OCI-LY7 (cell line): ENCODE data around the gene DNAH9. TPM values are rescaled to one million over a fixed set of nuclear protein-coding genes. Genes with fewer than 3 reads are reported as not detected.

Source experiments
- BruUV-seq: library from RNA; stranded (reverse); fragments of 400-500 nt; replicated peaks from 2 replicates; lab custom pipeline; 2021; lab: Mats Ljungman, UMichigan
- CTCF ChIA-PET: fragments of 300-600 bp; sonication (Branson Sonifier 250); formaldehyde crosslinking; loops from one replicate; lab custom pipeline; 2022; ENCODE audit warnings: antibody characterized with exemption; ENCODE audit not compliant: unreplicated experiment; lab: Charles Lee
- POLR2A ChIA-PET: fragments of 300-600 bp; sonication (Branson Sonifier 250); formaldehyde crosslinking; loops from one replicate; lab custom pipeline; 2022; ENCODE audit warnings: antibody characterized with exemption; lab: Charles Lee
- DNase-seq: peaks from one replicate; pipeline ENCODE4 v3.0.0-alpha.2; 2015; ENCODE audit warnings: low spot score
- H2AFZ ChIP-seq: fragments of 200-600 bp; sonication (generic), shearing (Covaris generic); 2 replicates; pipeline ENCODE4 v1.6.1; 2014; ENCODE audit warnings: mild to moderate bottlenecking, antibody characterized with exemption, low read length, moderate library complexity
- H3K27ac ChIP-seq: fragments of 200-600 bp; sonication (generic); 2 replicates; pipeline ENCODE4 v1.5.1; 2014; ENCODE audit warnings: mixed run types, low read depth, mild to moderate bottlenecking, moderate library complexity, low read length, inconsistent platforms; ENCODE audit not compliant: poor library complexity, severe bottlenecking
- H3K36me3 ChIP-seq: fragments of 200-600 bp; sonication (generic); 2 replicates; pipeline ENCODE4 v1.6.1; 2014; ENCODE audit warnings: mild to moderate bottlenecking, antibody characterized with exemption, low read length, moderate library complexity, mixed read lengths; ENCODE audit not compliant: insufficient read depth
- H3K4me1 ChIP-seq: fragments of 200-600 bp; sonication (generic); 2 replicates; pipeline ENCODE4 v1.5.1; 2014; ENCODE audit warnings: mild to moderate bottlenecking, low read length; ENCODE audit not compliant: insufficient read depth, poor library complexity, severe bottlenecking
- H3K4me2 ChIP-seq: fragments of 200-600 bp; sonication (generic); 2 replicates; pipeline ENCODE4 v1.6.1; 2014; ENCODE audit warnings: mild to moderate bottlenecking, low read length
- H3K4me3 ChIP-seq: fragments of 200-600 bp; sonication (generic); 2 replicates; pipeline ENCODE4 v1.5.1; 2014; ENCODE audit warnings: mild to moderate bottlenecking, low read depth, low read length; ENCODE audit not compliant: poor library complexity, severe bottlenecking
- H3K79me2 ChIP-seq: fragments of 200-600 bp; sonication (generic); 2 replicates; pipeline ENCODE4 v1.6.1; 2016; ENCODE audit warnings: low read depth, mild to moderate bottlenecking, low read length, moderate library complexity, mixed read lengths; ENCODE audit not compliant: insufficient read depth
- H3K9me2 ChIP-seq: fragments of 200-600 bp; sonication (generic); 2 replicates; pipeline ENCODE4 v1.6.1; 2016; ENCODE audit warnings: mild to moderate bottlenecking, low read length, mixed read lengths; ENCODE audit not compliant: insufficient read depth
- H3K9me3 ChIP-seq: fragments of 200-600 bp; sonication (generic); 2 replicates; pipeline ENCODE4 v1.6.1; 2014; ENCODE audit warnings: mild to moderate bottlenecking, mixed run types, low read length, mixed read lengths
- H4K20me1 ChIP-seq: fragments of 200-600 bp; sonication (generic); 2 replicates; pipeline ENCODE4 v1.6.1; 2014; ENCODE audit warnings: mild to moderate bottlenecking, antibody characterized with exemption, low read length, moderate library complexity, mixed read lengths; ENCODE audit not compliant: insufficient read depth
- EZH2phosphoT487 ChIP-seq: fragments of 200-600 bp; sonication (generic); IDR thresholded peaks from 2 replicates; pipeline ENCODE4 v1.6.1; 2018; ENCODE audit warnings: low read depth, borderline replicate concordance, mild to moderate bottlenecking, mixed run types, antibody characterized with exemption, low read length, moderate library complexity, mixed read lengths
- intact Hi-C: fragments of 100-400 bp; cut with micrococcal nuclease; formaldehyde crosslinking; loops from one replicate; pipeline ENCODE4 v1.10.0; 2022; ENCODE audit not compliant: unreplicated experiment
- total RNA-seq, 2 experiments: library from RNA; depleted of rRNA in 1 of 2; stranded (reverse); fragments of >200 nt in 1 of 2; shearing (Covaris generic) in 1 of 2; gene quantifications; 2 replicates each; pipeline ENCODE4 v1.2.3, GENCODE V29; 2014 to 2022
- TF ChIP-seq, protein P1 (sequence below): fragments of 200-600 bp; sonication (generic); conservative IDR thresholded peaks from 2 replicates; pipeline ENCODE4 v1.5.1; 2014; ENCODE audit warnings: mild to moderate bottlenecking, antibody characterized with exemption, low read length, moderate library complexity, mixed read lengths

DNAH9 gene
- total RNA-seq, 2 experiments from 2014 or later = not detected

GRCh38 chr17:11807606-11808005 lies 209.3 kb downstream of the DNAH9 start:
- TF ChIP-seq, protein P1, sequence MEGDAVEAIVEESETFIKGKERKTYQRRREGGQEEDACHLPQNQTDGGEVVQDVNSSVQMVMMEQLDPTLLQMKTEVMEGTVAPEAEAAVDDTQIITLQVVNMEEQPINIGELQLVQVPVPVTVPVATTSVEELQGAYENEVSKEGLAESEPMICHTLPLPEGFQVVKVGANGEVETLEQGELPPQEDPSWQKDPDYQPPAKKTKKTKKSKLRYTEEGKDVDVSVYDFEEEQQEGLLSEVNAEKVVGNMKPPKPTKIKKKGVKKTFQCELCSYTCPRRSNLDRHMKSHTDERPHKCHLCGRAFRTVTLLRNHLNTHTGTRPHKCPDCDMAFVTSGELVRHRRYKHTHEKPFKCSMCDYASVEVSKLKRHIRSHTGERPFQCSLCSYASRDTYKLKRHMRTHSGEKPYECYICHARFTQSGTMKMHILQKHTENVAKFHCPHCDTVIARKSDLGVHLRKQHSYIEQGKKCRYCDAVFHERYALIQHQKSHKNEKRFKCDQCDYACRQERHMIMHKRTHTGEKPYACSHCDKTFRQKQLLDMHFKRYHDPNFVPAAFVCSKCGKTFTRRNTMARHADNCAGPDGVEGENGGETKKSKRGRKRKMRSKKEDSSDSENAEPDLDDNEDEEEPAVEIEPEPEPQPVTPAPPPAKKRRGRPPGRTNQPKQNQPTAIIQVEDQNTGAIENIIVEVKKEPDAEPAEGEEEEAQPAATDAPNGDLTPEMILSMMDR = no peak
- Histone ChIP-seq H2AFZ (no peak overlapping the region), H4K20me1 (no peaks in the 10 kb centered on the region), H3K4me2 (no peak overlapping the region), H3K36me3 (no peaks in the 10 kb centered on the region), H3K79me2 (no peaks in the 10 kb centered on the region), H3K9me2 (no peaks in the 10 kb centered on the region), H3K9me3 (no peaks in the 10 kb centered on the region), H3K27ac (no peak overlapping the region), H3K4me3 (no peak overlapping the region), H3K4me1 (no peaks in the 10 kb centered on the region)
- BruUV-seq = no TSS peak
- CTCF ChIA-PET = no interaction called here
- DNase-seq = no peak
- POLR2A ChIA-PET = no interaction called here
- intact Hi-C loops = no loop called here

DNA sequence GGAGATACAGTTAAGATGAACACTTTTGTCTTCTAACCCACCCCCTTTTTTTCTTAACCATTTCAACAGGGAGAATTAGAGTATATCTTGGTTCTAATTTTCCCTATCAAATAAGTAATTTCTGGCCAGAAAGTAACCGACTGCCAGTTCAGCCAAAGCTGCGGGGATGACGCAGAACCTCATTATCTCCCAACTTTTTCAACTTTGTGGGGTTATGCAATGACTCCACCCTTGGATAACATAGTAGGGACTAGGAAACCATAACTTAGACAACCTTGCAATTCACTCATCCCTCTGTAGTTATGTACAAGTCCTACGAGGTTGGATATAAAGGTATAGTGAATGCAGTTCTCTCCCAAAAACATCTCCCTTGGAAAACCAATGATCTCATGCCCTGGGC lies 215.0 kb downstream of the DNAH9 start:
- CTCF ChIA-PET = no interaction called here
- Histone ChIP-seq H4K20me1 (no peaks in the 10 kb centered on the region), H2AFZ (no peak overlapping the region), H3K9me2 (no peaks in the 10 kb centered on the region), H3K4me3 (no peak overlapping the region), H3K4me1 (no peaks in the 10 kb centered on the region), H3K27ac (no peak overlapping the region), H3K79me2 (no peaks in the 10 kb centered on the region), H3K36me3 (no peaks in the 10 kb centered on the region), H3K9me3 (no peaks in the 10 kb centered on the region), H3K4me2 (no peak overlapping the region)
- DNase-seq = no peak
- intact Hi-C loops = no loop called here
- BruUV-seq = no TSS peak
- POLR2A ChIA-PET = no interaction called here
- no peak for TF ChIP-seq EZH2phosphoT487
- TF ChIP-seq, protein P1 = no peak

DNA sequence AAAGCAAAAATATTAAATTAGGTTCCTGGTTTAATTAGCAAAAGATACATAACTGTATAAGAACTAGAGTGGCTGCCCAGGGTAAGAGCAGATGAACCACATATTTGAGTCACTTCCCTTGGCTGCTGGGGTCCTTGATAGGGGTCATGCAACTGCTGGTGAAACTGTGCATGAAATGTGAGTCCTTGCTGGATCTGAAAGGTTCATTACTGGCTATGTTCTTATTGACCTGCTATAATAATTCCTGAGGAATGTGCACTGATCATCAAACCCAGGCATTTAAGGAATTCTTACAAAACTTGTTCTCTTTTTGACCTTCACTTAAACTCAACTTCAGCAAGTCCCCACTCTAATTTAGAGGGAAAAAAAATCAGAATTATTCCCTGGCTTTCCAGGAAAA lies 215.6 kb downstream of the DNAH9 start:
- Histone ChIP-seq H4K20me1 (no peaks in the 10 kb centered on the region), H3K9me2 (no peaks in the 10 kb centered on the region), H3K9me3 (no peaks in the 10 kb centered on the region), H3K4me2 (no peak overlapping the region), H3K27ac (no peak overlapping the region), H3K79me2 (no peaks in the 10 kb centered on the region), H3K4me3 (no peak overlapping the region), H3K36me3 (no peaks in the 10 kb centered on the region), H3K4me1 (no peaks in the 10 kb centered on the region), H2AFZ (no peak overlapping the region)
- ChIA-PET CTCF (no interaction called here), POLR2A (no interaction called here)
- intact Hi-C loops = no loop called here
- no peak for DNase-seq
- TF ChIP-seq EZH2phosphoT487 = no peak
- TF ChIP-seq, protein P1 = no peak
- BruUV-seq = no TSS peak
